DND-41 (cell line): ENCODE measurements around the gene CTNNAL1.

Experiments used
- ATAC-seq: fragments of 200-7000 bp; cut with Tn5 transposase; 3 replicates; pipeline ENCODE4 v1.9.1; 2021; ENCODE audit warnings: low read depth; ENCODE audit not compliant: insufficient read depth
- DNase-seq: peaks from one replicate; pipeline ENCODE4 v3.0.0-alpha.2; 2020
- H2AFZ ChIP-seq: 2 replicates; pipeline ENCODE4 v1.6.0; 2012; ENCODE audit warnings: low read depth, low read length
- H3K27ac ChIP-seq: 2 replicates; pipeline ENCODE4 v1.5.1; 2012; ENCODE audit warnings: low read length, inconsistent platforms
- H3K27me3 ChIP-seq: fragments of 200-600 bp; sonication (generic); 2 replicates; pipeline ENCODE4 v1.6.0; 2012; ENCODE audit warnings: low read length, mild to moderate bottlenecking, inconsistent platforms; ENCODE audit not compliant: insufficient read depth, poor library complexity
- H3K36me3 ChIP-seq: 2 replicates; pipeline ENCODE4 v1.5.1; 2012; ENCODE audit warnings: low read length, inconsistent platforms; ENCODE audit not compliant: insufficient read depth
- H3K4me1 ChIP-seq: 2 replicates; pipeline ENCODE4 v1.5.1; 2012; ENCODE audit warnings: mild to moderate bottlenecking, low read length; ENCODE audit not compliant: insufficient read depth
- H3K4me2 ChIP-seq: 2 replicates; pipeline ENCODE4 v1.6.0; 2012; ENCODE audit warnings: mild to moderate bottlenecking, moderate library complexity, low read length, inconsistent platforms; ENCODE audit not compliant: insufficient read depth
- H3K4me3 ChIP-seq, 2 experiments: fragments of 200-600 bp in 1 of 2; shearing (Covaris generic) in 1 of 2; 2 replicates each; pipeline ENCODE4 v1.5.1; 2012 to 2016; ENCODE audit warnings: inconsistent platforms in 2 of 2, low read length in 2 of 2, mild to moderate bottlenecking in 2 of 2, low read depth in 1 of 2, moderate library complexity in 1 of 2
- H3K79me2 ChIP-seq: 2 replicates; pipeline ENCODE4 v1.6.0; 2012; ENCODE audit warnings: low read length, inconsistent platforms; ENCODE audit not compliant: insufficient read depth
- H3K9ac ChIP-seq: 2 replicates; pipeline ENCODE4 v1.6.0; 2012; ENCODE audit warnings: low read depth, mild to moderate bottlenecking, inconsistent platforms, low read length, moderate library complexity
- H3K9me3 ChIP-seq: 2 replicates; pipeline ENCODE4 v1.5.1; 2012; ENCODE audit warnings: low read length, moderate library complexity, mild to moderate bottlenecking, inconsistent platforms; ENCODE audit not compliant: insufficient read depth, severe bottlenecking
- H4K20me1 ChIP-seq: 2 replicates; pipeline ENCODE4 v1.6.0; 2012; ENCODE audit warnings: low read length; ENCODE audit not compliant: insufficient read depth
- EZH2 ChIP-seq: IDR thresholded peaks from 3 replicates; pipeline ENCODE4 v1.6.1; 2012; ENCODE audit warnings: borderline replicate concordance, low read depth, mild to moderate bottlenecking, moderate library complexity, low read length, inconsistent platforms; ENCODE audit not compliant: severe bottlenecking
- TF ChIP-seq, protein P1 (sequence below): IDR thresholded peaks from 2 replicates; pipeline ENCODE4 v1.5.1; 2012; ENCODE audit warnings: borderline replicate concordance, low read length, moderate library complexity, mild to moderate bottlenecking; ENCODE audit not compliant: poor library complexity, severe bottlenecking; ENCODE audit errors: extremely low read depth

CTNNAL1 gene

DNA sequence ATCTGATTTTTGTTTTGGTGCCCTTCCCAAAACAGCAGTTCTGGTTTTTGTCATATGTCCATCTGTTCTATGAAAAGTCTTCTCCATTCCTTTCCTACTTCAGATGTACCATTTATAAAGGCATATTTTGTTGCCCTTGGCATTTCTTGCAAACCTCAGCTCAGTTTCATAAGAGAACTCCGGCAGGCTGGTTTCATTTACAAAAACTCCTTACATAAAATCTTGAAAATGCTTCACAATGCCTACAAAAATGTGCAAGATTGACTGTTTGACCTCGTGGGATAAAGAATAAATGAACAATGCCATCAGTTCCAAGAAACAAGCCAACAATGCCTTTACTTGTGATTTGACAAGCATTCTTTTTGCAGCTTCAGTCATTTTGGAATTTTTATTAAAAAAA lies 39.1 kb upstream of the CTNNAL1 start:
- no peak for TF ChIP-seq EZH2
- TF ChIP-seq, protein P1, sequence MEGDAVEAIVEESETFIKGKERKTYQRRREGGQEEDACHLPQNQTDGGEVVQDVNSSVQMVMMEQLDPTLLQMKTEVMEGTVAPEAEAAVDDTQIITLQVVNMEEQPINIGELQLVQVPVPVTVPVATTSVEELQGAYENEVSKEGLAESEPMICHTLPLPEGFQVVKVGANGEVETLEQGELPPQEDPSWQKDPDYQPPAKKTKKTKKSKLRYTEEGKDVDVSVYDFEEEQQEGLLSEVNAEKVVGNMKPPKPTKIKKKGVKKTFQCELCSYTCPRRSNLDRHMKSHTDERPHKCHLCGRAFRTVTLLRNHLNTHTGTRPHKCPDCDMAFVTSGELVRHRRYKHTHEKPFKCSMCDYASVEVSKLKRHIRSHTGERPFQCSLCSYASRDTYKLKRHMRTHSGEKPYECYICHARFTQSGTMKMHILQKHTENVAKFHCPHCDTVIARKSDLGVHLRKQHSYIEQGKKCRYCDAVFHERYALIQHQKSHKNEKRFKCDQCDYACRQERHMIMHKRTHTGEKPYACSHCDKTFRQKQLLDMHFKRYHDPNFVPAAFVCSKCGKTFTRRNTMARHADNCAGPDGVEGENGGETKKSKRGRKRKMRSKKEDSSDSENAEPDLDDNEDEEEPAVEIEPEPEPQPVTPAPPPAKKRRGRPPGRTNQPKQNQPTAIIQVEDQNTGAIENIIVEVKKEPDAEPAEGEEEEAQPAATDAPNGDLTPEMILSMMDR: no peak
- H3K27ac ChIP-seq: no peak overlapping the region

DNA sequence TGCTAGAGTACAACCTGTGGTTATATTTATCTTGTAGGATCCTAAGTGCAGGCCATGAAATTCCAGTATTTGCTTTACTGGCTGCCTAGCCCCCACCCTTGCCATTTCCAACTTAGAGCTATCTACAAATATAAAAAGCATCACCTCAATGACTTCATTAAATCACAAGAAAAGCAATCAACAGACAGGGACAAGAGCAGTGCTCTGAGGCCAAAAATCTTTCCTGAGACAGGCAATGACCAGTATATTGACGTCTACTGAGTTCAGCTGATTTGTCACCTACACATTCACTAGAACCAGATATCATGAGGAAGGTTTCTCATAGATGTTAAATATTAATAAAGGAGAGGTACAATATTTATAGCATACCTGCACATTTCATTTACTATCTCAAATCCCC lies 38.4 kb upstream of the CTNNAL1 start:
- Histone ChIP-seq H3K36me3 (peaks cover 89% of the 10 kb centered on the region), H3K9ac (no peak overlapping the region)
- ATAC-seq: no peak

More for the DNA sequence above, 39.1 kb upstream of the CTNNAL1 start:
- no peak for ATAC-seq
- Histone ChIP-seq H2AFZ (no peak overlapping the region), H3K4me2 (no peak overlapping the region), H3K9ac (no peak overlapping the region), H4K20me1 (no peaks in the 10 kb centered on the region), H3K36me3 (peaks cover 88% of the 10 kb centered on the region), H3K4me1 (no peaks in the 10 kb centered on the region), H3K4me3 (no peak overlapping the region), H3K27me3 (no peaks in the 10 kb centered on the region), H3K79me2 (no peaks in the 10 kb centered on the region), H3K9me3 (no peaks in the 10 kb centered on the region)
- DNase-seq: no peak

DNA sequence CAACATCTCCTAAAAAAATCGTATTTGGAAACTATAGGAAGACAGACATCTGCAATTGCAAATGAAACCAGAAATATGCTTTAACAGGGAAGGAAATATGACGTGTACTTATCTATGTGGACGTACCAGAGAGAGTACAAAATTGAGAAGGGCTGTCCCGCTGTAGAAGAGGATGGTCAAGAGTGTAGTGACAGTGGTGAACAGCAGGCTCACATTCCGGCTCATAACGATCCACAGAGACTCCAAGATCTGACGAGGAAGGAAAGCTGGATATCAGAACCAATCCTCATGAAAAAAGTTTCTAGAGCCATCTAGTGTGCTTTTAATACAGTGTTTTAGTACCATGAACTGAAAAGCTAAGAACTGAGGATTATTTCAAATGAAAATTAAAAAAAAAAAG lies 37.1 kb upstream of the CTNNAL1 start:
- H3K4me1 ChIP-seq: no peaks in the 10 kb centered on the region
- H3K9me3 ChIP-seq: no peaks in the 10 kb centered on the region
- no peak overlapping the region for H2AFZ ChIP-seq
- DNase-seq (no peak), ATAC-seq (no peak)
- H3K27ac ChIP-seq: no peak overlapping the region
- no peaks in the 10 kb centered on the region for H3K27me3 ChIP-seq
- no peak overlapping the region for H3K4me3 ChIP-seq
- TF ChIP-seq EZH2: no peak
- TF ChIP-seq, protein P1: no peak
- H3K4me2 ChIP-seq: no peak overlapping the region
- no peaks in the 10 kb centered on the region for H3K79me2 ChIP-seq
- no peak overlapping the region for H3K9ac ChIP-seq
- peaks cover 93% of the 10 kb centered on the region for H3K36me3 ChIP-seq
- H4K20me1 ChIP-seq: no peaks in the 10 kb centered on the region

More for the DNA sequence above, 38.4 kb upstream of the CTNNAL1 start:
- TF ChIP-seq, protein P1: no peak
- TF ChIP-seq EZH2: no peak
- no peaks in the 10 kb centered on the region for H3K79me2 ChIP-seq
- no peak for DNase-seq
- no peaks in the 10 kb centered on the region for H3K27me3 ChIP-seq
- no peaks in the 10 kb centered on the region for H3K4me1 ChIP-seq
- H3K4me2 ChIP-seq: no peak overlapping the region
- no peak overlapping the region for H3K4me3 ChIP-seq
- no peaks in the 10 kb centered on the region for H4K20me1 ChIP-seq
- no peak overlapping the region for H3K27ac ChIP-seq
- H2AFZ ChIP-seq: no peak overlapping the region
- H3K9me3 ChIP-seq: no peaks in the 10 kb centered on the region

DNA sequence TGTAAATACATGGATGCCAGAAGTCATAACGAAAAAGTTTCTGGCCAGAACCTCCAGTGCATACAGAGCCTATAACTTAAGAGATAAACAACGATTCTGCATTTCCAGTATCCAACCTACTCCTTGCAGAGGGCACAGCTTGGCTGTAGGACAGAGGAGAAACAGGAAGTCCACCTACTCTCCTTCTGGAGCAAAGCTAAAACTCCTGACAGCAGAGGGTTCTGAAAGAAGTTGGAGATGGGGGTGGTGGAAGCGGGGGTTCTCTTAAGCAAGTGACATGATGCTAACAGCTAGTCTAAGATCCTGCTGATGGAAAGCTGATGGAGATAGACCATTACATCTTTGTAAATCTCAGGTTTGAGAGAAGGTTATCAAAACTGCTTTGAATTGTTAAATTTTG lies 35.5 kb upstream of the CTNNAL1 start:
- Histone ChIP-seq H3K79me2 (no peaks in the 10 kb centered on the region), H3K27ac (no peak overlapping the region), H2AFZ (no peak overlapping the region), H3K4me1 (no peaks in the 10 kb centered on the region), H3K9me3 (no peaks in the 10 kb centered on the region), H3K27me3 (no peaks in the 10 kb centered on the region), H3K4me3 (no peak overlapping the region), H3K9ac (no peak overlapping the region), H3K4me2 (no peak overlapping the region), H3K36me3 (peaks cover 95% of the 10 kb centered on the region), H4K20me1 (no peaks in the 10 kb centered on the region)
- DNase-seq (no peak), ATAC-seq (no peak)
- TF ChIP-seq, protein P1: no peak
- TF ChIP-seq EZH2: no peak
